ENCODE results near the gene MARCHF3.
"Not testable (repeated sequence)": the region's sequence is repeated elsewhere in the genome, so short reads cannot be mapped to it uniquely, and the experiment has no call there.

The MARCHF3 gene

GRCh38 chr5:126866851-126867636 lies 163.3 kb downstream of the MARCHF3 start:
- DNase-seq = no peak

GRCh38 chr5:126865299-126865698 lies 165.1 kb downstream of the MARCHF3 start:
- no peak for DNase-seq

GRCh38 chr5:126864042-126864688 lies 166.2 kb downstream of the MARCHF3 start:
- no peak for DNase-seq

GRCh38 chr5:126863402-126863801 lies 167.0 kb downstream of the MARCHF3 start:
- DNase-seq = no peak

GRCh38 chr5:126858441-126858840 lies 171.9 kb downstream of the MARCHF3 start:
- DNase-seq = no peak

- DNase-seq = no peak
Measured at GRCh38 chr5:126857472-126858410, 172.6 kb downstream of the MARCHF3 start.

- peak; percentile 58 for DNase-seq
Measured at GRCh38 chr5:126855266-126855665, 175.1 kb downstream of the MARCHF3 start.

- DNase-seq = no peak
Measured at GRCh38 chr5:126854526-126855110, 175.7 kb downstream of the MARCHF3 start.

- not testable (repeated sequence) for DNase-seq
Measured at GRCh38 chr5:126853541-126854307, 176.6 kb downstream of the MARCHF3 start.

GRCh38 chr5:126852841-126853271 lies 177.5 kb downstream of the MARCHF3 start:
- no peak for DNase-seq

- DNase-seq = no peak
Measured at GRCh38 chr5:126852091-126852571, 178.2 kb downstream of the MARCHF3 start.

- DNase-seq = no peak
Measured at GRCh38 chr5:126851501-126852011, 178.8 kb downstream of the MARCHF3 start.

GRCh38 chr5:126849101-126849678 lies 181.2 kb downstream of the MARCHF3 start:
- DNase-seq = no peak

- DNase-seq = no peak
Measured at GRCh38 chr5:126848253-126848652, 182.1 kb downstream of the MARCHF3 start.

GRCh38 chr5:126847826-126848251 lies 182.5 kb downstream of the MARCHF3 start:
- no peak for DNase-seq

GRCh38 chr5:126847456-126847820 lies 182.9 kb downstream of the MARCHF3 start:
- DNase-seq = peak; percentile 51

- DNase-seq = no peak
Measured at GRCh38 chr5:126846744-126847455, 183.5 kb downstream of the MARCHF3 start.

- peak; percentile 34 for DNase-seq
Measured at GRCh38 chr5:126846344-126846743, 184.0 kb downstream of the MARCHF3 start.

- peak; percentile 83 for DNase-seq
Measured at GRCh38 chr5:126845470-126846070, 184.8 kb downstream of the MARCHF3 start.

GRCh38 chr5:126843375-126843774 lies 187.0 kb downstream of the MARCHF3 start:
- DNase-seq = not testable (repeated sequence)
